Measurements from ENCODE around the gene STEAP3. TPM values are rescaled to one million over a fixed set of nuclear protein-coding genes. Genes with fewer than 3 reads are reported as not detected.
A peak's percentile ranks its signal among the peaks of the same experiment; 100 is the strongest.

STEAP3 gene
- total RNA-seq, 1 experiment from 2014 or later, result 71.3 TPM

- DNase-seq (ENCODE audit: low spot score), result no peak
Measured at GRCh38 chr2:119225105-119225865, 1.7 kb downstream of the STEAP3 start.

GRCh38 chr2:119225926-119226325 is 2.3 kb downstream of the STEAP3 start:
- DNase-seq (ENCODE audit: low spot score), result no peak

DNA sequence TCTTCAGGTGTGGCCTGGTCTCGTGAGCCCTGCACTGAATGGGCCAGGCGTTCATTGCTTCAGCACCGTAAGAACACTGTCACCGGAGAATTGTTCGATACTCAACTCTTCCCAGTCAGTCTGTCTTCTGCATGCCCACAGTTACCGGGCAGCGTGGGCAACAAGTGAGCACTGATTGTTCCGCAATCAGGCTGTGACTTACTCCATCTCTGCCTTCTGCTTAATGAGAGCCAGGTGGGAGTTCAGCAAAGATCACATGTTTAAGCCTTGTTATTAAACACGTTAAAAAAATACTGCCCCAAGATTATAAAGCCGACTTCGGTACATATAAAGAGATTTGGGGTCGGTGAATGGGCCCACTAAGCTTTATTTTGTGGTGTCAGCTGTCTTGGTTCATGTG is 3.7 kb downstream of the STEAP3 start:
- DNase-seq (ENCODE audit: low spot score), result no peak

DNA sequence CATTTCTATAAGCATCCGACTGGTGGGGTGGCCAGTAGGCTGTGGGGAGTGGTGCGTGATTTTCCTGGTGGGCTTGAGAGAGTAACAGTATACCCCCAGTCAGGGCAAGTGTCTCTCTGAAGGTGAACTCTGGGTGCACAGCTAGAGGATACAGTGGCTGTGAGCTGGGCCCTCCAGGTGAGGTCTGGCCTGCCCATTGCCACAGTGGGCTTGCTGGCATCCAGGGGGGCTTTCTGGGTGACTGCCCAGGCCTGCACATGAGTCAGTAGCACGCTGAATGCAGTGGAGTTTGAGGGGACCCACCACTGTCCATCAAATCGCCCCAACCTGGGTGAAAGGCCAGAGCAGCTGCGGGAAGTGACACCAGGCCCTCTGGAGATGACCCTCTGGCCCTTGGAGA is 4.5 kb downstream of the STEAP3 start:
- DNase-seq (ENCODE audit: low spot score), result no peak

- DNase-seq (ENCODE audit: low spot score), result no peak
Measured at GRCh38 chr2:119228964-119229363, 5.3 kb downstream of the STEAP3 start.

GRCh38 chr2:119229716-119230115 is 6.1 kb downstream of the STEAP3 start:
- DNase-seq (ENCODE audit: low spot score), result no peak

GRCh38 chr2:119230219-119231185 is 6.9 kb downstream of the STEAP3 start:
- peak; percentile 71 for DNase-seq (ENCODE audit: low spot score)

GRCh38 chr2:119231975-119232665 is 8.5 kb downstream of the STEAP3 start:
- DNase-seq (ENCODE audit: low spot score), result peak; percentile 76

- DNase-seq (ENCODE audit: low spot score), result no peak
Measured at GRCh38 chr2:119232666-119232993, 9.0 kb downstream of the STEAP3 start.

DNA sequence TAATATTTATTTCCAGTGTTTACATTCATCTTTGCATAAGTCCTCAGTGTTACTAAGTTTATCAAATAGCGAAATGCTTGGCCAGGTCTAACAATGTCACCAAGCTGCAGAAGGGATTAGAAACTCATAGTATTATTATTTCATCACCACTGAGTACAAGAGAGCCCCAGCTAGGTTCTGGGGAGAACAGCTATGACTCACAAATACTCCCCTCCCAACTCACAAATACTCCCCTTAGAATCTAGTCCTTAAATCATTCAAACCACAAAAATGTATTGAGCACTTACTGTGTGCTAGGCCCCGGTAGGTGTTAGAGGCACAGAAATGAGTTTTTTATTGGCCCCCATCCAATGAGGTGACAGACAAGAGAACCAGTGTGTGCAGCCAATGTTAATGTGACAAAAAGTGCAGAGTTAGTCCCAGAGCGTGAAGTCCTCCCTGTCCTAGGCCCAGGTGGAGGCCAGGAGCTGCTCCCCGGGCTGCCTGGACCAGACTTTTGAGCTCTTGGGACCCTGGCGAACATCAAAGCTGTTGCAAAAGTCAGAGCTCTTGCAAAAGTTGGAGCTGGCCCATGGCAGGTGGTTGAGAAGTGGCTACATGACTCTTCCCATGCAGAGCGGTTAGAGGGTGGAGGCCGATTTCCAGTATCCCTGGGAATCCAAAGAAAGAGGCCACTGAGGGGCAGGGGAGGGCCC is 9.8 kb downstream of the STEAP3 start:
- peak; percentile 91 for DNase-seq (ENCODE audit: low spot score)

DNA sequence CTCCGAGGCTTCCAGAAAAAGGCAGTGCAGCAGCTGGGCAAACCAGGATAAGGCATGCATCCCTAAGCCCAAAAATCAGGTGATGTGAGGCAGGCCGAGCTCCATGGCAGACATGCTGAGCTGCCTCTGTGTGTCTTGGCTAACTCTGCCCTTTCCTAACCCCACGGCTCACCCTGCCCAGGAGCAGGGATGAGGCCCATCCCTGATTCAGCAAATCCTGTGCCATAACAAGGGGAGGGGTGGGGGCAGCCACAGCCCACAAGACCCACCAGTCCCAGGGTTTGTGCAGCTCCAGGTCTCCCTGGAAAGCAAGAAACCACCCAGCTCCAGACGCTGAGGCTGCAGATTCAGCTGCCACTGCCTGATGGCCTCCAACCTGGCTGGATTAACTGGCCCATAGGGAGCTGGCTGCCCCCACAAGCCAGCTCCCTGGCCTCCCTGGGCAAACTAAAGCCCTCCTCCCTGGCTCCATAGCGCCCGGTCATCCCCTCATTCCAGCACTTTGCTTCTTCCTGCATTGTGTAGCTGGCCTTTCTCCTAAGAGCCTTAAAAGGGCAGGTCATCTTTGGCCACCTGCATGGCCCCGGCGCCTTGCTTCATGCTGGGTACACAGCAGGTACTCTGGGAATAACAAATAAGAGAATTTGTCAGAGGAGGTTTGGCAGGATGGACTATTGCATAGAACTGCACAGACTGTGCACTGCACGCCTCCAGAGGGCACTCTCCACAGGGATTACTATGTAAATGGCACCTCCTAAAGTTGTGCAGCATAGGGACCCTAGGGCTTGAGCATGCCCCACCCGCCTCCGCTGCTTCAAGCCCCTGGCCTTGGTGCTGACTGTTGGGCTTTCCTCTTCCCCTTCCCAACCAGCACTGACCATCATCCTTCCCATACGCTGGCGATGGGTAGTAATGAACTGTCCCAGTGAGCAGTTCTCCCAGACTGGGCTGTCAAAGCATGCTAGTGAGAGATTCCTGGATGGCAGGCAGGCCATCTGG is 10.7 kb downstream of the STEAP3 start:
- DNase-seq (ENCODE audit: low spot score), result peak; percentile 51

- DNase-seq (ENCODE audit: low spot score), result no peak
Measured at GRCh38 chr2:119236796-119237195, 13.2 kb downstream of the STEAP3 start.

- peak; percentile 83 for DNase-seq (ENCODE audit: low spot score)
Measured at GRCh38 chr2:119240311-119241204, 16.9 kb downstream of the STEAP3 start.

- no peak for DNase-seq (ENCODE audit: low spot score)
Measured at GRCh38 chr2:119241205-119241532, 17.5 kb downstream of the STEAP3 start.

DNA sequence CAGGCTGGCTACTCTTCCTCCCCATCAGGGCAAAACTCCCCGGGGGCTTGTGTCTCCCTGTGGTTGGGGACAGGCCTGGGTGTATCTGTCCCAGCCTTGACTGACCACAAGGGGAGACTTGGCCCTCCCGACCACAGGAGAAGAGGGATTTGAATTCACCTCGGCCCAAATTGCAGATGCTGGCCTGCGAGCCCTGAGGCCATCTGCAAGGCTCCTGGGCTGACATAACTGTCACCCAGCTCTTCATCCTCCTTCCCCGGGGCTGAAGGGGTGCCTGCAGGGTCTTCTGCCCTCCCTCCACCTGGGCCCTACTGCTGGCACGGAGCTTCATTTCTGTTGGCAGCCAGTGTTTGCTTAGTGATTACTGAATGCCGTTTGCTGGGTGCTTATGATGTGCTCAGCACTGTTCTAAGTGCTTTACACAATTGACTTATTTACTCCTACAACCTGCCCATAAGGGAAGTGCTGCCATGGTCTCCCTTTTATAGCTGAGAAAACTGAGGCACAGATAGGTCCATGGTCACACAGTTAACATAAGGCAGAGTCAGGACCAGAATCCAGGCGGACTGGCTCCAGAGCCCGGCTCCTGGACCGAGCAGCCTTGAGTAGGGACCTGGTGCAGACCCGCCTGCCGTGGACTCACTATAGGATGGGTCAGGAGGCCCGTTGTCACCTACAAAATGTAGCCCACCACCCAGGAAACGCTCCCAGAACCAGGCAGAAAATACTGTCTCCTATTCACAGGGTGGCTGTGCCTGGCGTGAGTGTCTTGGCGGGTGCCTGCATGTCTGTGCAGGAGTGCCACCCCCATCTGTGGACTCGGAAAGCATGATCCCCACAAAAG is 18.9 kb downstream of the STEAP3 start:
- DNase-seq (ENCODE audit: low spot score), result no peak

DNA sequence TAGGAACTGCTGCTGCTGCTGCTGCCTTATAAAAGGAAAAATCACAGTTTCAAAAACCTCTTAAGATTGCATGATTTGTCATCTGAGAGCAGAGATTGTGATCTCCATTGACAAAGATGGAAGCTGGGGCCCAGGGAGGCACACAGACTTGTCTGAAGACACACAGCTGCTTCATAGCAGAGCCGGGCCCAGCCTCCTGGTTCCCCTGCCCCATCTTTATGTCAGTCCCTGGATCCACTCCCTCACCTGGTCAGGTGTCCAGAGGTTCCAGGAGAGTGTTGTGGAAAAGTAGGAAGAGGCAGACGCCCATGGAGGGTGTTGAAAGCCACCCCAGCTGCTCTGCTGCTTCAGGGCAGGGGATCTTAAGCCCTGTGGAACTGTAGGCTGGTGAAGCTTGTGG is 20.0 kb downstream of the STEAP3 start:
- DNase-seq (ENCODE audit: low spot score), result no peak

DNA sequence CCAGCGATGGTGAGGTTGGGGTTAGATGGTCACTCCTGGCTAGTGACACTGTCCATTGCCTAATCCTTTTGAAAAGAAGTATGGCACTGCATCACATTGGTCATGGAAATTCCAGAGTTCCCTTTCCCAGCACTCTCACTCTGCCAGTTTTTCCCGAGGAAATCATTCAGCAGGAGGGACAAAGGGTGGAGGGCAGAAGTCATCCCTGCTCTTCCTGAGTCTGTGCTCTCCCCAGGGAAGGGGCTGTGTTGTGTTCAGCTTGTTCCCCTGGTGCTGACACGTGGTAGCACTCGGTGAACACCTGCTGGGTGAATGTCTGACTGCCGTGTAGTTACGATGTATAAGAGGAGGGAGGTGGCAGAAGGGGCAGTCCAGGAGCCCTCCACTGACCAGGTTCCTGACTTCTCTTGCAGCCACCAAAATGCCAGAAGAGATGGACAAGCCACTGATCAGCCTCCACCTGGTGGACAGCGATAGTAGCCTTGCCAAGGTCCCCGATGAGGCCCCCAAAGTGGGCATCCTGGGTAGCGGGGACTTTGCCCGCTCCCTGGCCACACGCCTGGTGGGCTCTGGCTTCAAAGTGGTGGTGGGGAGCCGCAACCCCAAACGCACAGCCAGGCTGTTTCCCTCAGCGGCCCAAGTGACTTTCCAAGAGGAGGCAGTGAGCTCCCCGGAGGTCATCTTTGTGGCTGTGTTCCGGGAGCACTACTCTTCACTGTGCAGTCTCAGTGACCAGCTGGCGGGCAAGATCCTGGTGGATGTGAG is 21.6 kb downstream of the STEAP3 start:
- DNase-seq (ENCODE audit: low spot score), result no peak

- no peak for DNase-seq (ENCODE audit: low spot score)
Measured at GRCh38 chr2:119245841-119246230, 22.2 kb downstream of the STEAP3 start.

Data from A172 (cell line).